Thyroid gland (tissue), 4 donors: Measurements from ENCODE around the gene CLN6.

ENCODE experiments used
- POLR2A ChIP-seq, 2 donors: fragments of 450-650 bp; IDR thresholded peaks; one replicate each; pipeline ENCODE4 v1.6.1; 2017; ENCODE audit warnings: antibody characterized with exemption in 2 of 2, mild to moderate bottlenecking in 2 of 2, moderate library complexity in 1 of 2
- TF ChIP-seq, protein P1 (sequence below), 6 experiments: fragments of 200-600 bp in 3 of 6; fragments of 450-650 bp in 3 of 6; sonication (generic) in 3 of 6; IDR thresholded peaks; one replicate each; pipeline ENCODE4 v1.5.1; 2016 to 2019; ENCODE audit warnings: antibody characterized with exemption in 6 of 6, mild to moderate bottlenecking in 2 of 6, inconsistent platforms in 1 of 6, moderate library complexity in 1 of 6

- TF ChIP-seq, protein P1, sequence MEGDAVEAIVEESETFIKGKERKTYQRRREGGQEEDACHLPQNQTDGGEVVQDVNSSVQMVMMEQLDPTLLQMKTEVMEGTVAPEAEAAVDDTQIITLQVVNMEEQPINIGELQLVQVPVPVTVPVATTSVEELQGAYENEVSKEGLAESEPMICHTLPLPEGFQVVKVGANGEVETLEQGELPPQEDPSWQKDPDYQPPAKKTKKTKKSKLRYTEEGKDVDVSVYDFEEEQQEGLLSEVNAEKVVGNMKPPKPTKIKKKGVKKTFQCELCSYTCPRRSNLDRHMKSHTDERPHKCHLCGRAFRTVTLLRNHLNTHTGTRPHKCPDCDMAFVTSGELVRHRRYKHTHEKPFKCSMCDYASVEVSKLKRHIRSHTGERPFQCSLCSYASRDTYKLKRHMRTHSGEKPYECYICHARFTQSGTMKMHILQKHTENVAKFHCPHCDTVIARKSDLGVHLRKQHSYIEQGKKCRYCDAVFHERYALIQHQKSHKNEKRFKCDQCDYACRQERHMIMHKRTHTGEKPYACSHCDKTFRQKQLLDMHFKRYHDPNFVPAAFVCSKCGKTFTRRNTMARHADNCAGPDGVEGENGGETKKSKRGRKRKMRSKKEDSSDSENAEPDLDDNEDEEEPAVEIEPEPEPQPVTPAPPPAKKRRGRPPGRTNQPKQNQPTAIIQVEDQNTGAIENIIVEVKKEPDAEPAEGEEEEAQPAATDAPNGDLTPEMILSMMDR (IDR thresholded peaks at IDR 0.05): no peak
- TF ChIP-seq POLR2A (IDR thresholded peaks at IDR 0.05): no peak
Measured at GRCh38 chr15:68192117-68192516, 37.4 kb downstream of the CLN6 start.
